Esophagus muscularis mucosa (tissue), 2 donors: ENCODE results near the gene HCRT.

Experiments
- POLR2A ChIP-seq: fragments of 450-650 bp; IDR thresholded peaks from one replicate; pipeline ENCODE4 v1.6.1; 2017; ENCODE audit warnings: antibody characterized with exemption, moderate library complexity, mild to moderate bottlenecking, low read depth
- POLR2AphosphoS5 ChIP-seq, 2 donors: sonication (generic); formaldehyde crosslinking; IDR thresholded peaks; one replicate each; pipeline ENCODE4 v1.6.1; 2017; ENCODE audit warnings: antibody characterized with exemption in 2 of 2

DNA sequence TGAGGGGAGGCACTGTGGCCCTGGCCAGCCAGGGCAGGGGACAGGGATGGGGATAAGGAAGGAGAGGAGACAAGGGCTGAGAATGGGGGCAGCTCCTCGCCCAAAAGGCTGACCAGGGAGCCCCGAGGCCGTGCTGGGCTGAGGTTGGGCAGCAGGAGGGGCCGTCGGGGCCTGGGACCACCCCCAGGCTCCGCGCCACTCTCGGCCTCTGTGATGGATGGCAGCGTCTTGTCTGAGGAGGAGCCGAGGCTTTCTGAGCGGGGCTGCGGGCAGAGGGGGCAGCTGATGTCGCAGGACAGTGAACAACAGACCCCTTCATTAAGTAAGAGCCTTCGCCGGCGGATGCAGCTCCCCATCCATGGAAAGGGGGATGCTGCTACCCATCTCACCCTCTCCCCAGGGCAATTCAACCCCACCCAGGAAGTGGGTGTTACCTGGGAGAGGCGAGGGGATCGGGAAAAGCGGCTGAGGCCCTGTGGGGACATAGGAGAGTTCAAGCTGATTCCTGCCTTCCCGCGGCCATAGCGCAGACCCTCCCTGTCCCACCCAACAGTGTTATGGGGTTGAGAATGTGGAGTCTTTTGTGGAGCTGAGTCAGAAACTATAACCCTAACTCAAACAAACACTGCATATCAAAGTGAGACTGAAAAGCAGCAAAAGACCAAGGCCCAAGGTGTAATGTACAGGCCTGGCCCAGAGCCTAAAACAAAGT, 21.4 kb downstream of the HCRT start:
- no peak for TF ChIP-seq POLR2AphosphoS5 (IDR thresholded peaks at IDR 0.05)
- TF ChIP-seq POLR2A = no peak
